Hematopoietic multipotent progenitor cell (in vitro differentiated cells): ENCODE data around the gene MEIOSIN. TPM values are rescaled to one million over a fixed set of nuclear protein-coding genes. Genes with fewer than 3 reads are reported as not detected.
A peak's percentile ranks its signal among the peaks of the same experiment; 100 is the strongest.
"Not testable (repeated sequence)": the region's sequence is repeated elsewhere in the genome, so short reads cannot be mapped to it uniquely, and the experiment has no call there.

Experiments
- DNase-seq, 3 donors: peaks; one replicate each; pipeline ENCODE4 v3.0.0-alpha.2; 2011 to 2015; ENCODE audit warnings: low read depth in 2 of 3, low spot score in 2 of 3
- total RNA-seq: library from RNA; depleted of rRNA; stranded (reverse); fragments of >200 nt; gene quantifications from one replicate; pipeline ENCODE4 v1.2.3, GENCODE V29; 2012

Gene MEIOSIN
- total RNA-seq, 1 donor, result not detected

- DNase-seq, result no peak
Measured at GRCh38 chr19:45793876-45794275, 60.6 kb downstream of the MEIOSIN start.

DNA sequence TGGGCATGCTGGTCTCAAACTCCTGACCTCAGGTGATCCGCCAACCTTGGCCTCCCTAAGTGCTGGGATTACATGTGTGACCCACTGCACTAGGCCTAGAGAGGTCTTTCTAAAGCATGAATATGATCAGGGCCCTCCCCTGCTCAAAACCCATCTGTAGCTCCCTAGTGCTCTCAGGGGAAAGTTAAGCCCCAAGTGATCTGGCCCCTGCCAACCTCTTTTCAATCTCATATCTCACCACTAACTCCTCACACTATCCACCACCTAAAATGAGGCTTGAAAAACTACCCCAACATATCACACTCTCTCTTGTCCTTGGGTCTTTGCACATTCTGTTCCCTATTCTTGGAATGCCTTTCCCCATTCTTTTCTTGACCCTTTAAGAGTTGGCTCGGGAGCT is 61.4 kb downstream of the MEIOSIN start:
- DNase-seq, result no peak

- peak; percentile 47 to 72 (median 67) for DNase-seq
Measured at GRCh38 chr19:45798995-45799517, 65.8 kb downstream of the MEIOSIN start.

DNA sequence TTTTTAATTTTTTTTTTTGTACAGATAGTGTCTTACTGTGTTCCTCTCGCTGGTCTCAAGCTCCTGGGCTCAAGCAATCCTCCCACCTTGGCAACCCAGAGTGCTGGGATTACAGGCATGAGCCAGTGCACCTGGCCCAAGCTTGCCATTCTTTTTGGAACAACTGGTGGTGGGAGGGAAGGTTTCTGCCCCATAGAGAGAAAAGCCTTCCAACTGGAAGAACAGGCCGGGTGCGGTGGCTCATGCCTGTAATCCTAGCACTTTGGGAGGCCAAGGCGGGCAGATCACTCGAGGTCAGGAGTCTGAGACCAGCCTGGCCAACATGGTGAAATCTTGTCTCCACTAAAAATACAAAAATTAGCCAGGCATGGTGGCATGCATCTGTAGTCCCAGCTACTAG is 66.3 kb downstream of the MEIOSIN start:
- not testable (repeated sequence) for DNase-seq

DNA sequence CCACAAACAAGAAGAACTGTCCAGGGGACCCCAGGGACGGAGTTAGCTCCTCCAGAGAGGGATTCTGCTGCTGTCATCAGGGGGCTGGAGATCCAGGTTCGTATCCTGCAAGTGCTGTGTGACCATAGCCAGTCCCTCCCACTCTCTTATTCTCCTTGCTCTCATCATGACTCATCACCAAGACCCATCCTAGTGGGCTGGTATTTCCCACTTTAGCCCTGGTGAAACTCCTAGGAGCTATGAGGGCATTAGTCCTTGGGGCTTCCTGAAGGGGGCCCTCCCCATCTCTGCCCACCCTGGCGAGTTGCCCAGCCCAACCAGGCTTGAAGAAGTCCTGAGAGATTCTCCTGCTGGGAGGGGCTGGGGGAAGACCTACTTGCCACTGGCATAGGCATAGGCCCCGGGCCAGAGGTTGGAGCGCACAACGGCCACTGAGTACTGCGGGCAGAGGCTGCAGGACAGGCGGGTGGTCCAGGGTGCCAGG is 66.9 kb downstream of the MEIOSIN start:
- DNase-seq, result no peak

DNA sequence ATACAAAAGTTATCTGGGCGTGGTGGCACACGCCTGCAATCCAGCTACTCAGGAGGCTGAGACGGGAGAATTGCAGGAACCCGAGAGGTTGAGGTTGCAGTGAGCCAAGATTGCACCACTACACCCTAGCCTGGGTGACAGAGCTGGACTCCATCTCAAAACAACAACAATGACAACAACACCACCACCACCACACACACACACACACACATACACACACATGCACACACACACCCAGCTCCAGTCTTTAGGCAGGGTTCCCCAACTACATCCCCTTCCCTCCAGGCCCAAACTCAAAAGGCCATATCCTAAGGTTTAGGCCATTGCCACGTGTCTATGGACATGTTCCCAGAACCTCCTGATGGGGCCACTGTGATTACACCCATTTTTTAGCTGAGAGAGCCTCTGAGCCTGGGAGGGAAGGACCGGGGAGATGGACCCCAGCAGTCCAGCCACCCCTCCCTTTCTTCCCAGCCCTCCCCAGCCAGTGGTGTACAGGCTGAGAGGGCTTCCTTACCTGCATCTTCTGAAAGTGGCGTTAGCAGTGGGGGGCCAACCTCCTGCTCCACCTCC is 68.5 kb downstream of the MEIOSIN start:
- DNase-seq, result no peak

GRCh38 chr19:45804140-45804958 is 71.1 kb downstream of the MEIOSIN start:
- no peak for DNase-seq

- DNase-seq, result no peak
Measured at GRCh38 chr19:45804959-45805230, 71.7 kb downstream of the MEIOSIN start.

GRCh38 chr19:45805719-45806118 is 72.5 kb downstream of the MEIOSIN start:
- no peak for DNase-seq

DNA sequence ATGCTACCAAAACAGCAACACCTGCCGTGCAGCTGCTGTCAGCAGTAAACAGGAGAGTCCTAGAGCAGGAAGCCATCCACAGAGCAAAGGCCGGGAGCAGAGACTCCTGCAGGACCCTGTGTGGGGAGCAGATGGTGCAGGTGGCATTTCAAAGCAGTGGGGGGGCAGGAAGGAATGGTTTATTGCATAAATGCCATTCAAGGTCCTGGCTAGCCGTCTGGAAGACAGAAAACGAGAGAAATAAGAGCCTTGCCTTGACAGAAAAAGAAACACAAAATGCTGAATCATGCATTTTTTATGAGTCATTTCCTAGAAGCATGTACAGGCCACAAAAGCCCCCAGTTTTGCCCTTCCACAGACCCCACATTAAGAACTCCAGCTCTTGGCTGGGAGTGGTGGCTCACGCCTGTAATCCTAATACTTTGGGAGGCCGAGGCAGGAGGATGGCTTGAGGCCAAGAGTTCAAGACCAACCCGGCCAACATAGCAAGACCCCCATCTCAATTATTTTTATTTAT is 76.5 kb downstream of the MEIOSIN start:
- DNase-seq, result peak in 2 of 3 donors; percentile 81 to 86

DNA sequence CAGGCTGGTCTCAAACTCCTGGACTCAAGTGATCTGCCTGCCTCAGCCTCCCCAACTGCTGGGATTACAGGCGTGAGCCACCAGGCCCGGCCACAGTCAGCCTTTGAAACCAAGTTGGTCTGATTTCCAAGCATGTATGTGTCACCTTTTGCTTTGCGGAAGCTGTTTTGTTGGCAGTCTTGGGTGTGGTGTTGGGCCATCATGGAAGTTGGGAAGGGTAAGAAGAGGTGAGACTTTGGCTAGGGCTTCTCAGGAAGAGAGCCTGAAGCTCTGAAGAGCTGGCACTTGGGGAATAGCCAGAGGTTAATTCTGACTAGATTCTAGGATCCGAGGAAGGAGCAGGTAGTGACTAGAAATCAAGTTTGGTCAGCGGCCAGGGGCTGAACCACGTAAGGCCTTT is 79.1 kb downstream of the MEIOSIN start:
- no peak for DNase-seq

Other genes with a start within 250 kb of the MEIOSIN start
- 11.8 TPM for gene RTN2, start 236.4 kb upstream of the MEIOSIN start, total RNA-seq
- 1.9 TPM for gene PPM1N, start 235.0 kb upstream of the MEIOSIN start, total RNA-seq
- 116 TPM for gene VASP, start 226.0 kb upstream of the MEIOSIN start, total RNA-seq
- gene OPA3, start 148.6 kb upstream of the MEIOSIN start, total RNA-seq, result 5.9 TPM
- not detected for gene GPR4, start 131.2 kb upstream of the MEIOSIN start, total RNA-seq
- 34.2 TPM for gene EML2, start 94.0 kb upstream of the MEIOSIN start, total RNA-seq
- under 0.01 TPM for gene GIPR, start 65.2 kb upstream of the MEIOSIN start, total RNA-seq
- 215 TPM for gene SNRPD2, start 41.5 kb upstream of the MEIOSIN start, total RNA-seq
- gene QPCTL, start 40.8 kb upstream of the MEIOSIN start, total RNA-seq, result 17.8 TPM
- gene FBXO46, start 2.5 kb upstream of the MEIOSIN start, total RNA-seq, result 19.1 TPM
- 1.6 TPM for gene SIX5, start 35.8 kb downstream of the MEIOSIN start, total RNA-seq
- gene DMPK, start 49.1 kb downstream of the MEIOSIN start, total RNA-seq, result 1.1 TPM
- gene DMWD, start 59.4 kb downstream of the MEIOSIN start, total RNA-seq, result 8.3 TPM
- 0.27 TPM for gene RSPH6A, start 81.9 kb downstream of the MEIOSIN start, total RNA-seq
- 69.5 TPM for gene SYMPK, start 129.7 kb downstream of the MEIOSIN start, total RNA-seq
- gene FOXA3, start 130.9 kb downstream of the MEIOSIN start, total RNA-seq, result 1.6 TPM
- gene IRF2BP1, start 152.7 kb downstream of the MEIOSIN start, total RNA-seq, result 37.7 TPM
- 3.2 TPM for gene MYPOP, start 169.2 kb downstream of the MEIOSIN start, total RNA-seq
- not detected for gene NANOS2, start 181.3 kb downstream of the MEIOSIN start, total RNA-seq
- not detected for gene NOVA2, start 240.4 kb downstream of the MEIOSIN start, total RNA-seq